GM12878 (cell line): ENCODE results near the gene FAM171A1. TPM values are rescaled to one million over a fixed set of nuclear protein-coding genes. Genes with fewer than 3 reads are reported as not detected.
A peak's percentile ranks its signal among the peaks of the same experiment; 100 is the strongest.

Experiments used
- ATAC-seq: fragments of 200-7000 bp; cut with Tn5 transposase; 3 replicates; pipeline ENCODE4 v1.9.1; 2020; ENCODE audit warnings: mild to moderate bottlenecking, moderate library complexity
- BruUV-seq: library from RNA; stranded (reverse); fragments of 400-500 nt; replicated peaks from 2 replicates; lab custom pipeline; 2021; lab: Mats Ljungman, UMichigan
- CTCF ChIA-PET: fragments of 300-600 bp; sonication (Branson Sonifier 250); formaldehyde crosslinking; extraction: SDS; loops from one replicate; lab custom pipeline; 2021; ENCODE audit warnings: inconsistent platforms; lab: Yijun Ruan, JAX
- POLR2A ChIA-PET: fragments of 350-600 bp; formaldehyde crosslinking; extraction: SDS; loops from one replicate; lab custom pipeline; 2021; ENCODE audit warnings: inconsistent platforms; lab: Charles Lee
- RAD21 ChIA-PET: fragments of 300-600 bp; sonication (Branson Sonifier 250); formaldehyde crosslinking; loops from one replicate; lab custom pipeline; 2023; ENCODE audit warnings: antibody characterized with exemption; ENCODE audit not compliant: unreplicated experiment; lab: Charles Lee
- SMC1A ChIA-PET: fragments of 300-600 bp; sonication (Branson Sonifier 250); formaldehyde crosslinking; loops from one replicate; lab custom pipeline; 2023; ENCODE audit not compliant: unreplicated experiment, uncharacterized antibody; lab: Charles Lee
- DNase-seq: peaks from one replicate; pipeline ENCODE4 v3.0.0-alpha.2; 2011; ENCODE audit warnings: low read depth, low spot score
- FAIRE-seq: peaks from 3 replicates; lab custom pipeline; 2011; peaks lifted over from hg19 to GRCh38; lab: Jason Lieb, UNC
- H2AFZ ChIP-seq: 2 replicates; pipeline ENCODE4 v1.6.0; 2011; ENCODE audit warnings: low read depth, low read length, control low read depth; ENCODE audit not compliant: control insufficient read depth
- H3K27ac ChIP-seq: 2 replicates; pipeline ENCODE4 v1.5.1; 2011; ENCODE audit warnings: control low read depth; ENCODE audit not compliant: control insufficient read depth, insufficient read depth
- H3K27me3 ChIP-seq, 2 experiments: replicated peaks in 1 of 2; 2 replicates each; pipeline versions ENCODE4 v1.6.0 to v1.6.1; 2011; ENCODE audit warnings: low read length in 1 of 2; ENCODE audit not compliant: control insufficient read depth in 2 of 2, insufficient read depth in 2 of 2
- H3K36me3 ChIP-seq, 2 experiments: 2 replicates each; pipeline ENCODE4 v1.5.1; 2011; ENCODE audit warnings: low read length in 1 of 2; ENCODE audit not compliant: control insufficient read depth in 2 of 2, insufficient read depth in 2 of 2
- H3K4me1 ChIP-seq: 2 replicates; pipeline ENCODE4 v1.6.1; 2011; ENCODE audit warnings: mild to moderate bottlenecking, low read length, moderate library complexity, mixed read lengths; ENCODE audit not compliant: control insufficient read depth, insufficient read depth
- H3K4me2 ChIP-seq: 2 replicates; pipeline ENCODE4 v1.6.0; 2011; ENCODE audit warnings: control low read depth; ENCODE audit not compliant: control insufficient read depth, insufficient read depth
- H3K4me3 ChIP-seq: fragments of 200-600 bp; sonication (generic); 2 replicates; pipeline ENCODE4 v1.5.1; 2016
- H3K79me2 ChIP-seq: 2 replicates; pipeline ENCODE4 v1.6.0; 2011; ENCODE audit warnings: low read length; ENCODE audit not compliant: control insufficient read depth, insufficient read depth
- H3K9ac ChIP-seq: 2 replicates; pipeline ENCODE4 v1.8.0; 2011; ENCODE audit warnings: low read length, control low read depth, mixed read lengths; ENCODE audit not compliant: control insufficient read depth, insufficient read depth
- H3K9me3 ChIP-seq: replicated peaks from 3 replicates; pipeline ENCODE4 v1.5.1; 2011; ENCODE audit warnings: mild to moderate bottlenecking, low read length; ENCODE audit not compliant: control insufficient read depth, insufficient read depth
- H4K20me1 ChIP-seq: 2 replicates; pipeline ENCODE4 v1.6.0; 2011; ENCODE audit not compliant: control insufficient read depth, insufficient read depth
- IKZF2 ChIP-seq, 2 experiments: fragments of 450-650 bp; IDR thresholded peaks; 2 replicates each; pipeline ENCODE4 v1.6.1; 2017; ENCODE audit warnings: mild to moderate bottlenecking in 2 of 2, moderate library complexity in 2 of 2
- KDM1A ChIP-seq: fragments of 200-600 bp; sonication (generic); IDR thresholded peaks from 2 replicates; pipeline ENCODE4 v1.6.1; 2016; ENCODE audit warnings: borderline replicate concordance
- WGBS: methylation state at CpG from one replicate; pipeline ENCODE4 v1.1.6; 2016; ENCODE audit warnings: low lambda C conversion rate; ENCODE audit not compliant: insufficient replicate concordance, insufficient coverage; ENCODE audit errors: missing lambda C conversion rate; 5-methylcytosine and 5-hydroxymethylcytosine counted together
- in situ Hi-C: fragments of 300-500 bp; cut with MboI; formaldehyde crosslinking; loops from 9 replicates; pipeline ENCODE4 v1.14.3; 2018; ENCODE audit warnings: mixed read lengths
- intact Hi-C: fragments of 100-400 bp; cut with micrococcal nuclease; formaldehyde crosslinking; loops from one replicate; pipeline ENCODE4 v1.14.2; 2022; ENCODE audit not compliant: unreplicated experiment
- polyA plus RNA-seq, 11 experiments: library from polyadenylated mRNA; depleted of rRNA in 4 of 11; unstranded in 6 of 11; stranded (reverse) in 5 of 11; fragments of >200 nt; fragmentation: Nextera tagmentation in 4 of 11; fragmentation: Illumina TruSeq in 1 of 11; extraction: Ambion mirVana in 4 of 11; extraction: Trizol in 1 of 11; gene quantifications; 1 replicate in 1 of 11; 2 replicates in 10 of 11; pipeline versions ENCODE4 v1.2.1 to v1.2.3, GENCODE V29; 2011 to 2016; ENCODE audit warnings: inconsistent platforms in 2 of 11, missing spikeins in 2 of 11, low read depth in 1 of 11
- small RNA-seq: library from RNA; depleted of rRNA; stranded (forward); fragments of <200 nt; gene quantifications from one replicate; pipeline ENCODE3, GENCODE V24; 2014
- total RNA-seq, 4 experiments: library from RNA; depleted of rRNA in 3 of 4; stranded (reverse); fragments of >200 nt in 3 of 4; fragmentation: Illumina TruSeq in 1 of 4; extraction: Trizol in 1 of 4; gene quantifications; 2 replicates each; pipeline versions ENCODE4 v1.2.1 to v1.2.3, GENCODE V29; 2013 to 2021

Gene FAM171A1
- total and polyA plus RNA-seq, 10 of the 15 experiments (the other 5 are each of a cell fraction or from before 2014, with no cell fraction given), result 0.05 to 0.28 (median 0.10) TPM; not detected in 1

GRCh38 chr10:15163253-15163828 is 207.7 kb downstream of the FAM171A1 start:
- no peaks in the 10 kb centered on the region for H3K27me3 ChIP-seq
- in situ Hi-C loops (loop anchor here (25.0 kb wide), 1 partner anchor 1274 kb away; the partner anchor contains the start of gene PTER), intact Hi-C loops (no loop called here)
- no peak overlapping the region for H3K4me3 ChIP-seq
- H2AFZ ChIP-seq, result no peak overlapping the region
- no peaks in the 10 kb centered on the region for H3K4me1 ChIP-seq
- H3K36me3 ChIP-seq, result no peaks in the 10 kb centered on the region
- ChIA-PET POLR2A (no interaction called here), SMC1A (interaction anchor here (8.5 kb wide), 1 partner anchor 22 kb away, joined by 86 read pairs; no protein-coding TSS in a partner anchor), CTCF (interaction anchor here (6.2 kb wide), 1 partner anchor 58 kb away, joined by 38 read pairs; no protein-coding TSS in a partner anchor), RAD21 (interaction anchor here (2.4 kb wide), 1 partner anchor 40 kb away, joined by 6 read pairs; no protein-coding TSS in a partner anchor)
- no peak for ATAC-seq
- H3K9ac ChIP-seq, result no peak overlapping the region
- no TSS peak for BruUV-seq
- no peaks in the 10 kb centered on the region for H4K20me1 ChIP-seq
- no peak for FAIRE-seq
- no peak overlapping the region for H3K27ac ChIP-seq
- no peaks in the 10 kb centered on the region for H3K9me3 ChIP-seq
- TF ChIP-seq KDM1A (no peak), IKZF2 (IDR thresholded peaks at IDR 0.05) (peak in 1 of 2 experiments; percentile 30; a peak in 1 of 4 replicates)
- TF ChIP-seq, all 136 proteins: peak for 1
- H3K4me2 ChIP-seq, result no peak overlapping the region
- peaks cover 4% of the 10 kb centered on the region; the same call in 1 of the 2 replicates for H3K79me2 ChIP-seq
- 100% methylated on average over 2 of the region's 2 CpGs for WGBS
- no peak for DNase-seq

Small RNAs within 50 kb of the gene (small RNA-seq; reads per million reads assigned to genes)
- not detected for gene AL590365.1

Other genes starting within 250 kb of the FAM171A1 start
- gene NMT2, start 202.6 kb downstream of the FAM171A1 start, total RNA-seq (2014; rRNA removed), result 11.1 and 11.4 TPM in 2 replicates
- gene NMT2, start 202.6 kb downstream of the FAM171A1 start, total RNA-seq (2014; rRNA removed; fragmentation: Illumina TruSeq; extraction: Trizol), result 10.8 and 12.0 TPM in 2 replicates
- 9.7 and 9.8 TPM in 2 replicates for gene NMT2, start 202.6 kb downstream of the FAM171A1 start, total RNA-seq (2021)
- 5.0 TPM in 2 replicates for gene NMT2, start 202.6 kb downstream of the FAM171A1 start, polyA plus RNA-seq (2011; rRNA removed)
- 10.5 and 11.9 TPM in 2 replicates for gene NMT2, start 202.6 kb downstream of the FAM171A1 start, polyA plus RNA-seq (2014; fragmentation: Illumina TruSeq; extraction: Trizol)
- gene NMT2, start 202.6 kb downstream of the FAM171A1 start, polyA plus RNA-seq (2014; fragmentation: Nextera tagmentation; extraction: Ambion mirVana), result 1 to 10 TPM; 4.9 to 7.6 TPM
- gene NMT2, start 202.6 kb downstream of the FAM171A1 start, polyA plus RNA-seq (2014; rRNA removed), result 8.2 and 8.3 TPM in 2 replicates
- 10 to 100 TPM in 1 of 2 experiments, 1 to 10 TPM in 1; 8.5 to 11.6 TPM for gene NMT2, start 202.6 kb downstream of the FAM171A1 start, polyA plus RNA-seq (2016; fragmentation: Nextera tagmentation; extraction: Ambion mirVana)